ENCODE results near the gene PDS5A. TPM values are rescaled to one million over a fixed set of nuclear protein-coding genes. Genes with fewer than 3 reads are reported as not detected.

The PDS5A gene
- polyA plus RNA-seq, 3 donors: 14.2 to 19.4 (median 17.7) TPM

GRCh38 chr4:39825090-39825489 is 152.6 kb downstream of the PDS5A start:
- Histone ChIP-seq H3K4me2 (replicated peaks; ENCODE audit: extremely low read depth, low read length, poor library complexity, severe bottlenecking) (no peak overlapping the region), H3K4me3 (replicated peaks in 1 of 3; ENCODE audit: low read depth in 2 of 3, low read length in 3 of 3) (no peak overlapping the region), H3K4me1 (ENCODE audit: control insufficient read depth in 1 of 2, insufficient read depth in 2 of 2, low read length in 2 of 2) (no peaks in the 10 kb centered on the region), H2AFZ (ENCODE audit: insufficient read depth, low read depth, low read length, poor library complexity, severe bottlenecking) (no peak overlapping the region), H3K9me3 (replicated peaks in 1 of 2; ENCODE audit: control insufficient read depth in 1 of 2, insufficient read depth in 1 of 2, low read length in 2 of 2) (no peaks in the 10 kb centered on the region), H3K27ac (ENCODE audit: low read depth in 1 of 2, low read length in 2 of 2) (peak overlapping the region in 1 of 2 donors; percentile 50), H3K27me3 (ENCODE audit: control insufficient read depth in 2 of 2, insufficient read depth in 2 of 2, low read length in 2 of 2) (no peaks in the 10 kb centered on the region), H4K20me1 (ENCODE audit: insufficient read depth, low read length) (no peaks in the 10 kb centered on the region), H3K9ac (ENCODE audit: insufficient read depth, low read length, poor library complexity, severe bottlenecking) (no peak overlapping the region), H3K79me2 (ENCODE audit: insufficient read depth, low read length) (no peaks in the 10 kb centered on the region), H3K36me3 (replicated peaks in 1 of 2; ENCODE audit: control insufficient read depth in 1 of 2, insufficient read depth in 2 of 2, low read length in 2 of 2) (peaks cover 34 to 71% of the 10 kb centered on the region in 2 donors)
- H3K27me3 Mint-ChIP-seq (ENCODE audit: low read depth in 3 of 3): no peaks in the 10 kb centered on the region
- peaks cover 13% of the 10 kb centered on the region for H3K4me1 Mint-ChIP-seq
- peaks cover 45 to 59% of the 10 kb centered on the region in 2 donors for H3K36me3 Mint-ChIP-seq
- peak overlapping the region in 4 of 7 donors; percentile 35 to 61 (median 44) for H3K27ac Mint-ChIP-seq
- no peaks in the 10 kb centered on the region for H3K9me3 Mint-ChIP-seq
- WGBS (ENCODE audit: insufficient coverage): 20% methylated on average over 1 of the region's 3 CpGs
- intact Hi-C loops (cut with micrococcal nuclease): no loop called here
- no peak for TF ChIP-seq CTCF (IDR thresholded peaks at IDR 0.05)
- no peak overlapping the region for H3K4me3 Mint-ChIP-seq
- DNase-seq: no peak

- Mint-ChIP-seq H3K36me3 (peaks cover 33 to 43% of the 10 kb centered on the region in 2 donors), H3K27me3 (ENCODE audit: low read depth in 3 of 3) (no peaks in the 10 kb centered on the region), H3K4me1 (peaks cover 13% of the 10 kb centered on the region), H3K4me3 (no peak overlapping the region), H3K9me3 (no peaks in the 10 kb centered on the region), H3K27ac (peak overlapping the region in 2 of 7 donors; percentile 3 to 38)
- no peaks in the 10 kb centered on the region for H3K79me2 ChIP-seq (ENCODE audit: insufficient read depth, low read length)
- no CpG with 5 or more reads among the region's 2 CpGs for WGBS (ENCODE audit: insufficient coverage)
- no peaks in the 10 kb centered on the region for H3K9me3 ChIP-seq (replicated peaks in 1 of 2; ENCODE audit: control insufficient read depth in 1 of 2, insufficient read depth in 1 of 2, low read length in 2 of 2)
- H3K9ac ChIP-seq (ENCODE audit: insufficient read depth, low read length, poor library complexity, severe bottlenecking): no peak overlapping the region
- no peak overlapping the region for H2AFZ ChIP-seq (ENCODE audit: insufficient read depth, low read depth, low read length, poor library complexity, severe bottlenecking)
- no peak for TF ChIP-seq CTCF (IDR thresholded peaks at IDR 0.05)
- H3K27ac ChIP-seq (ENCODE audit: low read depth in 1 of 2, low read length in 2 of 2): no peak overlapping the region
- peaks cover 28 to 54% of the 10 kb centered on the region in 2 donors for H3K36me3 ChIP-seq (replicated peaks in 1 of 2; ENCODE audit: control insufficient read depth in 1 of 2, insufficient read depth in 2 of 2, low read length in 2 of 2)
- H3K4me2 ChIP-seq (replicated peaks; ENCODE audit: extremely low read depth, low read length, poor library complexity, severe bottlenecking): no peak overlapping the region
- no peaks in the 10 kb centered on the region for H3K27me3 ChIP-seq (ENCODE audit: control insufficient read depth in 2 of 2, insufficient read depth in 2 of 2, low read length in 2 of 2)
- H4K20me1 ChIP-seq (ENCODE audit: insufficient read depth, low read length): no peaks in the 10 kb centered on the region
- no peak overlapping the region for H3K4me3 ChIP-seq (replicated peaks in 1 of 3; ENCODE audit: low read depth in 2 of 3, low read length in 3 of 3)
- H3K4me1 ChIP-seq (ENCODE audit: control insufficient read depth in 1 of 2, insufficient read depth in 2 of 2, low read length in 2 of 2): no peaks in the 10 kb centered on the region
- DNase-seq: no peak
- intact Hi-C loops (cut with micrococcal nuclease): no loop called here
These were observed 154.5 kb downstream of the PDS5A start for GRCh38 chr4:39823191-39823590.
